ENCODE results near the gene DDB1. TPM values are rescaled to one million over a fixed set of nuclear protein-coding genes. Genes with fewer than 3 reads are reported as not detected.

Gene DDB1
- total and polyA plus RNA-seq, 8 donors = 140 to 203 (median 184) TPM

GRCh38 chr11:61332281-61332796, 566 bp downstream of the DDB1 start:
- peak in 2 of 4 donors; percentile 6 to 33 for DNase-seq

GRCh38 chr11:61331651-61332050, 1.3 kb downstream of the DDB1 start:
- DNase-seq = peak in 1 of 4 donors; percentile 6
- peaks cover 0 to 33% of the 10 kb centered on the region in 2 donors for H3K36me3 ChIP-seq
- H3K27me3 ChIP-seq = no peaks in the 10 kb centered on the region
- no peaks in the 10 kb centered on the region for H3K9me3 ChIP-seq
- no peak for TF ChIP-seq CTCF (IDR thresholded peaks at IDR 0.05)
- intact Hi-C loops (cut with DNase I) = loop anchor here in 1 of 2 donors (5.0 kb wide), 1 partner anchor 36 kb away; no protein-coding TSS in a partner anchor
- H3K27ac ChIP-seq = no peak overlapping the region
- no peak for ATAC-seq
- peaks cover 6 to 41% of the 10 kb centered on the region in 2 donors for H3K4me1 ChIP-seq
- H3K4me3 ChIP-seq = peak overlapping the region; percentile 97 to 100

More at GRCh38 chr11:61332281-61332796, 566 bp downstream of the DDB1 start:
- Histone ChIP-seq H3K9me3 (no peaks in the 10 kb centered on the region), H3K4me1 (peaks cover 6 to 42% of the 10 kb centered on the region in 2 donors), H3K27ac (peak overlapping the region; percentile 84 to 91), H3K4me3 (peak overlapping the region; percentile 97 to 100), H3K27me3 (no peaks in the 10 kb centered on the region), H3K36me3 (peaks cover 0 to 26% of the 10 kb centered on the region in 2 donors)
- intact Hi-C loops (cut with DNase I) = loop anchor here in 1 of 2 donors (5.0 kb wide), 1 partner anchor 35 kb away; no protein-coding TSS in a partner anchor
- TF ChIP-seq CTCF (IDR thresholded peaks at IDR 0.05) = no peak
- ATAC-seq = peak; percentile 17

- H3K9me3 ChIP-seq = no peaks in the 10 kb centered on the region
- TF ChIP-seq CTCF (IDR thresholded peaks at IDR 0.05) = no peak
- DNase-seq (no peak), ATAC-seq (no peak)
- peaks cover 0 to 51% of the 10 kb centered on the region in 2 donors for H3K36me3 ChIP-seq
- H3K27ac ChIP-seq = no peak overlapping the region
- peaks cover 6 to 31% of the 10 kb centered on the region in 2 donors for H3K4me1 ChIP-seq
- no peaks in the 10 kb centered on the region for H3K27me3 ChIP-seq
- H3K4me3 ChIP-seq = no peak overlapping the region
- intact Hi-C loops (cut with DNase I) = loop anchor here in 1 of 2 donors (5.0 kb wide), 1 partner anchor 37 kb away; no protein-coding TSS in a partner anchor
These were observed 3.0 kb downstream of the DDB1 start for GRCh38 chr11:61329871-61330270.

GRCh38 chr11:61328351-61328750, 4.6 kb downstream of the DDB1 start:
- no peak for TF ChIP-seq CTCF (IDR thresholded peaks at IDR 0.05)
- H3K36me3 ChIP-seq = peaks cover 0 to 66% of the 10 kb centered on the region in 2 donors
- ATAC-seq = no peak
- H3K27ac ChIP-seq = no peak overlapping the region
- no peaks in the 10 kb centered on the region for H3K27me3 ChIP-seq
- no peak overlapping the region for H3K4me3 ChIP-seq
- intact Hi-C loops (cut with DNase I) = no loop called here
- peaks cover 6 to 21% of the 10 kb centered on the region in 2 donors for H3K4me1 ChIP-seq
- no peaks in the 10 kb centered on the region for H3K9me3 ChIP-seq
- no peak for DNase-seq

GRCh38 chr11:61327669-61328071, 5.2 kb downstream of the DDB1 start:
- H3K27ac ChIP-seq = no peak overlapping the region
- H3K9me3 ChIP-seq = no peaks in the 10 kb centered on the region
- H3K36me3 ChIP-seq = peaks cover 0 to 73% of the 10 kb centered on the region in 2 donors
- H3K27me3 ChIP-seq = no peaks in the 10 kb centered on the region
- DNase-seq (no peak), ATAC-seq (no peak)
- TF ChIP-seq CTCF (IDR thresholded peaks at IDR 0.05) = no peak
- H3K4me1 ChIP-seq = peaks cover 6 to 20% of the 10 kb centered on the region in 2 donors
- intact Hi-C loops (cut with DNase I) = no loop called here
- no peak overlapping the region for H3K4me3 ChIP-seq

All from left lung (tissue), 10 donors.